ENCODE data around the gene SH3BP4.

SH3BP4 gene

DNA sequence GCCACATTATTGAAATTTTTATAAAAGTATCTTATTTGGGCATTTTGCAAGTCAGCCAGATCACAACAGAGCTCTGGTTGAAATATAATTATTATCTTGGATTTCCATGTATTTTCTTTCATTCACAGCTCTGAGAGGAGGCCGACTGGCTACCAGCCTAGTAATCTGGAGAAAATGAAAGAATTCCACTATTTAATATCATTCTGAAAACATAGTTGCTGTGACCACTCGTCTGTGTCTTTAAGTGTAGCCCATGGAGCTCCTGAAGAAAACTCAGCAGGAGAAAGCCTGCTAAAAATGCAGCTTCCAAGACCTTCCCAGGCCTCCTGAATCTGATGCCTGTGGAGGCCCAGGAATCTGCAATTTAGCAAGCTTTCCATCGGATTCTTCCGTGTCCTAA, 114.7 kb downstream of the SH3BP4 start:
- no peak for DNase-seq

DNA sequence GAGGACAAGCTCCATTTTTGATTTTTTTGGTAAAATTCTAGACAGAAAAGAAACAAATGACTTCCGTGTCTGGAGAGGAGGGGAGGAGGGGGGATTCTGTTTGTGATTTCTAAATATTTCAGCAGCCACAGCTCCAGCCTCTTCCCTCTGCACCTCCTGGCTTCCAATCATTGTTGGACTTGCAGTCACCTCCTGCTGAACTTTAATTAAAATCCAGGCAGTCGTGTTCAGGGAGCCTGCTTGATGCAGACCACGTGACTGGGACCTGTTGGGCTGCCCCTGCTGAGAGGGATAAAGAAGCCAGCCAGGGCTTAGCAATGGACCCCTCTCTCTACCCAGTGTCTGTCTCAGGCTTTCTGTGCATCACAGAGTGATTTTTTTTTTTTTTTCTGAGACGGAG, 115.1 kb downstream of the SH3BP4 start:
- no peak for DNase-seq

- no peak for DNase-seq
Observed at GRCh38 chr2:235068701-235069100, 116.9 kb downstream of the SH3BP4 start.

DNA sequence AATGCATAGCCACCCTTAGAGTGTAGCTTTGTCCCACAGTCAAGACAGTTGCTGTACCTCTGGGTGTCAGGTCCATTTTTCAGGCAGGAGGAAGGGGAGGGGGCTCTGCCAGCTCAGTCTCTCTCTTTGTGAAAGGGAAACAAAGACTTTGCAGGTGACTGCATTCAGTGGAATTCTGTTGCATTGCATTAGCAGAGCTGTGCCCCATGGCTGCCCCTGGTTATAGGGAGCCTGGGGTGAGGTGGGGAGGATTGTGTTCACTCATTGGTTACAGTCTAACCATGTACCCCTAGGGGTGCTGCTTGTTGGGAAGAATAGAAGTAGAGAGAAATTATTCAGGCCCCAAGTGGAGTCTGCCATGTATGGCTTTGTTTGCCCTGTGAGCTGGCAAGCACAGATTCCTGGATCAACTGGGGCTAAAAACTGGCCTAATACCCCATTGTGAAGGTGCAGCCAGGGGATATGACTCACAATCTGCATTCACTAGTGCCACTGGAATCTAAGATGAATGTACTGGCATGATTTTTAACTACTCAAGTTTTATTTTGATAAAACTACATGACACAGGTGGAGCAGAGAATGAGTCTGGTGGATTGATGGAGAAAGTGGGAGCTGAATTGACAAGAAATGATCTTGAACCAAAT, 118.4 kb downstream of the SH3BP4 start:
- DNase-seq: no peak

- no peak for DNase-seq
Observed at GRCh38 chr2:235073868-235074413, 122.1 kb downstream of the SH3BP4 start.

DNA sequence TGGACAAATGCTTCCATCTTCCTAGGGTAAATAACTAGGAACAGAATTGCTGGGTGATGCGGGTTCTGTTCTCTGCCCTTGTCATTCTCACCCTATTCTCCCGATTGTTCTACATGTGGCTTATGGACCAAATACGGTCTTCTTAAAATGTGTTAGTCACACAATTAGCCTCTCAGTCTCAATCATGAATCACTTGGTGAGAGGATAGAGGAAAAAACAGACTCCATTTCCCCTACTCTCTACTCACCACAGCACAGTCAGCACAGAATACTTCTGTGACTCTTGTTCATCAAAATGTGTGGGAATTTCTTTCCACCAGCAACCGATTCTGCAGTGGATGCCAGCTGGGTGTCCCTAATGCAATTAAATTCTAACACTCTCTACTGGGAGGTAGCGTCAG, 125.2 kb downstream of the SH3BP4 start:
- no peak for DNase-seq

- no peak for DNase-seq
Observed at GRCh38 chr2:235078182-235078581, 126.4 kb downstream of the SH3BP4 start.

DNA sequence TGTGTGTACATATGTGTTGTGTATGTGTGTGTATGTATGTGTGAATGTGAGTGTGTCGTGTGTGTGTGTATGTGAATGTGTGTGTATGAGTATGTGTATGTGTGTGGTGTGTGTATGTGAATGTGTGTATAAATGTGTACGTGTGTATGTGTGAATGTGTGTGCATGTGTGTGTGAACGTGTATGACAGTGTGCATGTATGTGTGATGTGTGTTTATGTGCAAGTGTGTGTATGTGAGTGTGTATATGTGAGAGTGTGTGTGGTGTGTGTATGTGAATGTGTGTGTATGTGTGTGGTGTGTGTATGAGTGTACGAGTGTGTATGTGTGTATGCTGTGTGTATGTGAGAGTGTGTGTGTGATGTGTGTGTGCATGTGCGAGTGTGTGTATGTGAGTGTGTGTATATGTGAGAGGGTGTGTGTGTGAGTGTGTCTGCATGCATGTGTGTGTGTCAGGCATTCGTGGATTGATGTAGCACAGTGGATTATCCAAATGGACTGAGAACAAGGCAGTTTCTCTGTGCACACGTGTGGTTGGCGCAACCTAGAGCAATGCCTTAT, 127.2 kb downstream of the SH3BP4 start:
- DNase-seq: no peak

- DNase-seq: no peak
Observed at GRCh38 chr2:235080101-235080500, 128.3 kb downstream of the SH3BP4 start.

- DNase-seq: no peak
Observed at GRCh38 chr2:235082578-235083338, 130.9 kb downstream of the SH3BP4 start.

DNA sequence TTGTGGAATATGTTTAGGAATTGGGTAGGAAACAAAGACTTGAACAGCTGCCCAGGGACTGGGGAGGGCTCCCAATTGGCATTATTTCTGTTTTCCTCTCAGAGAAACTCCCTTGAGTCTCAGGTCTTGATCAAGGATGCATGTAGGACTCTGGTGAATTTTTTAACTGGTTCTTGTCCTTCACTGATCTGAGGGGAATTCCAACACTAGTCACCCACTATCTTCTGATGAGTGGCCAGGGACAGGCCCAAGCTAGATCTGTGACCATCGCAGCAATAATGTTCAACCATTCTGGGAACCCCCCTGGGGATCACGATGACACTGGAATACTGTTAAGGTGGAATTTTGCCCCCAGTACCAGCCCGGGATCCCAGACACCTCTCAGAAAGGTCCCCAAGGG, 132.0 kb downstream of the SH3BP4 start:
- no peak for DNase-seq

DNA sequence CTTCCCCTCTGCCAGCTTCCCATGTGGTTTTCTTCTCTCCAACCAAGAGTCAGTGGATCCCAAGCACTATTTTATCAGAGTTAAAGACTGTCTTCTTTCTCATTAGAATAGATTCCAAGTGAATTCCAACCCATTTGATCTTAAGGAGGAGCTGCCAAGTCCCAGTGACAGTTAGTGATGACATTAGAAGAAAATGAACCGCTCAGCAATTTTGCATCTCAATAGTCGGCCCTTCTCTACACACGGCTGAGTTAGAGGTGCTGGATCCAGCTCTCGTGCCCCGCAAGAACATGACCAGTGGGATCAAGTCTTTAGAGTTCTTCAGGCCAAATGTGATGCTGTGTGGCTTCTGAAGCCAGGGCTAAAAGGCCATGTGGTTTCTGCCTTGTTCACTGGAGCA, 132.6 kb downstream of the SH3BP4 start:
- DNase-seq: no peak

DNA sequence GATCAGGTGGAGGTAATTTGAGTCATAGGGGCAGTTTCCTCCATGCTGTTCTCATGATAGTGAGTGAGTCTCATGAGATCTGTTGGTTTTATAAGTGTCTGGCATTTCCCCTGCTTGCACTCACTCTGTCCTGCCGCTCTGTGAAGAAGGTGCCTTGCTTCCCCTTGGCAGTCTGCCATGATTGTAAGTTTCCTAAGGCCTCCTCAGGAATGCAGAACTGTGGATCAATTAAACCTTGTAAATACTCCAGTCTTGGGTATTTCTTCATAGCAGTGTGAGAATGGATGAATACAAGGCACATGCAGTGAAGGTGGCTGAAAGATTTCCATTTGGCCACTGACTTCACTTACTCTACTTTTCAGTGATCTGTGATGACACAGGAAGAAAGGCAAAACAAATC, 133.7 kb downstream of the SH3BP4 start:
- DNase-seq: no peak

DNA sequence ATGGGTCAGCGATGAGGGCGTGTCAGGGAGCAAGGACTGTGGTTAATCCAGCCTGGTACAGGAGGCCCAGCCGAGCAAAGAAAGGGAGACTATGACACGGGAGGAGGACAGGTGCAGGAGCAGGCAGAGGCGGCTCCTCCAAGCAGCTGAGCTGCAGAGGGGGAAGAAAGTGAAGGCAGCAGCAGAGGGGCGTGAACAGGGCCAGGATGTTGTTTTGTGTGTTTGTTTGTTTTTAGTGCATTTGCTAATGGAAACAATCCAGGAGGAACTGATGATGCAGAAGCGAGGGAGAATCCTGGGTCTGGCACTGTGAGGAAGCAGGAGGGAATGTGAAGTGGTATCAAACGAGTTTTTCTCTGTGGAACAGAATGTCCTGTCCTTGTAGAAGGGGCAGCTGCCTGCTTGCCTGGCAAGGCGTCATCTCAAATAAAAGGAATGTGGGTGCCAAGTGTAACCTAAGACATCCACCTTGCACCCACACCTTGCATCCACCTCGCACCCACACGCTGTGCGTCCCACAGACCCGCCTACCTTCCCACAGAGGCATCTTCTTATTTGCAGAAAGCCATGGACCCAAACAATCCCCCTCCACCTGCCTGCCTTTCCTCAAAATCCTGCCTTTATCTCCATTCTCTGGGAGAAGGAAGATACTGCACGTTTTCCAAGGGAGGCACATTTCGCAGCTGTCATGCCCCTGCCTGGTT, 134.8 kb downstream of the SH3BP4 start:
- no peak for DNase-seq

- no peak for DNase-seq
Observed at GRCh38 chr2:235087832-235088495, 136.1 kb downstream of the SH3BP4 start.

GRCh38 chr2:235088496-235088921, 136.7 kb downstream of the SH3BP4 start:
- DNase-seq: no peak

GRCh38 chr2:235091421-235091820, 139.6 kb downstream of the SH3BP4 start:
- DNase-seq: no peak

- DNase-seq: no peak
Observed at GRCh38 chr2:235091983-235092382, 140.2 kb downstream of the SH3BP4 start.

DNA sequence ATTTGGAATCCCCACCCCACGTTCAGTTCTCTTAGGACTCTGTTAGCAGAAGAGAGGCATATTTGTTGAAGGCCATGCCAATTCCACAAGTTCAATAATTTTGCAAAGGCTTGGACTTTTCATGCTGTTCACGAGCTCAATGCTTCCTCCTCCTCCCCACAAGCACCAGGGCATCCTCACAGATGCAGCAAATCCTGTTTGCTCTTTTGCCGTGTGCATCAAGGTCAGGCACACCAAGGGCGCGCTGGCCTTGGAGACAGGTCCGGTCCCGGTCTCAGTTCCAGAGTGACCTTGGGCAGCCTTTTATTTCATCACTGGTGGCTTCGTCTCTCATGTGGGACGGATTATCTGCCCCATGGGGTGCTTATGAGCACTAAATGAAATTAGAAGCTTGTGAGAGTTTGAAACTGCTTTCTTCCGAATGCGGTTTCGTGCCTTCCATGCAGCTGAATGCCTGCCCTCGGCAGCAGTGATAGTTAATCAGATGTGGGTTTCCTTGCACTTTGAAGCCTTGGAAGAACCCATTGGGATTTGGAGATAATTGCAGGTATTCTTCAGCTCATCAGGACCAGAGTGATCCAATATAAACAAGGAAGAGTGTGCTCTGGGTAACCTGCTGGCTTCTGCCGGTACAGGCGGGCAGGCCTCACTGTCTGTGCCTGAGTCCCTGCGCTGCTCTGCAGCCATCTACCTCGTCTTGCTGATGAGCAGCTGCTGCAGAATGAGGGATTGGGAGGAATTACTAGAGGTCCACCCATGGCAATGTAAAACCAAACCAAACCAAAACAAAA, 140.8 kb downstream of the SH3BP4 start:
- DNase-seq: no peak

GRCh38 chr2:235094457-235094856, 142.6 kb downstream of the SH3BP4 start:
- no peak for DNase-seq

GRCh38 chr2:235095569-235095968, 143.8 kb downstream of the SH3BP4 start:
- DNase-seq: no peak

DNA sequence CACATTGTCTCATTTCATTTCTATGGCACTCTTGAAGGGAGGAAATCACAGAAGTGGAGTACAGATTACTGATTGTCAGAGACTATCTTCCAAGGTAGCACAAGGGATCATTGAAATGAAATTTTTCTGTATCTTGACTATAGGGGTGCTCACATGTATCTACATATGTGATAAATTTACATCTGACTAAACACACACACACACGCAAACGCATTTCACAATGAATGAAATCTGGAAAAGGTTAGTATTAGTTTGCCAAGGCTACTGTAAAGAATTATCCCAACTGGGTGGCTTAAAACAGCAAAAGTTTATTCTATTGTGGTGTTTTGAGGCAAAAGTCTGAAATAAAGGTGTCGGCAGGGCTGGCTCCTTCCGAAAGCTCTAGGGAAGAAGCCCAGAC, 144.6 kb downstream of the SH3BP4 start:
- DNase-seq: no peak

All from central memory CD4-positive, alpha-beta T cell (primary cell).